BJ (cell line): Measurements from ENCODE around the gene RB1. TPM values are rescaled to one million over a fixed set of nuclear protein-coding genes. Genes with fewer than 3 reads are reported as not detected.

ENCODE experiments used
- CTCF ChIA-PET: fragments of 350-600 bp; formaldehyde crosslinking; extraction: SDS; loops from one replicate; lab custom pipeline; 2021; ENCODE audit warnings: antibody characterized with exemption, inconsistent platforms; lab: Yijun Ruan, JAX
- POLR2A ChIA-PET: fragments of 300-600 bp; sonication (Branson Sonifier 250); formaldehyde crosslinking; extraction: SDS; loops from one replicate; lab custom pipeline; 2021; ENCODE audit warnings: antibody characterized with exemption; lab: Charles Lee
- DNase-seq: peaks from one replicate; pipeline ENCODE4 v3.0.0-alpha.2; 2011; ENCODE audit warnings: low read depth
- H3K27me3 ChIP-seq: 2 replicates; pipeline ENCODE4 v1.6.0; 2011; ENCODE audit warnings: low read length; ENCODE audit not compliant: control insufficient read depth, insufficient read depth
- H3K36me3 ChIP-seq: 2 replicates; pipeline ENCODE4 v1.5.1; 2011; ENCODE audit warnings: low read length; ENCODE audit not compliant: control insufficient read depth, insufficient read depth
- H3K4me3 ChIP-seq: 2 replicates; pipeline ENCODE4 v1.5.1; 2011; ENCODE audit warnings: low read depth, mild to moderate bottlenecking, control low read depth, low read length
- CTCF ChIP-seq: IDR thresholded peaks from 2 replicates; pipeline ENCODE4 v1.5.1; 2011; ENCODE audit warnings: low read depth, mild to moderate bottlenecking, control low read depth, inconsistent platforms, low read length, moderate library complexity; ENCODE audit not compliant: insufficient read depth
- polyA plus RNA-seq: library from polyadenylated mRNA; depleted of rRNA; stranded (reverse); fragments of >200 nt; gene quantifications from 2 replicates; pipeline ENCODE4 v1.2.3, GENCODE V29; 2011

The RB1 gene
- polyA plus RNA-seq, 1 experiment, result 11.2 TPM

GRCh38 chr13:48266150-48266549, 37.4 kb upstream of the RB1 start:
- no peak overlapping the region for H3K4me3 ChIP-seq
- ChIA-PET CTCF (no interaction called here), POLR2A (no interaction called here)
- no peak for DNase-seq
- H3K36me3 ChIP-seq, result peaks cover 5% of the 10 kb centered on the region
- no peaks in the 10 kb centered on the region for H3K27me3 ChIP-seq
- no peak for TF ChIP-seq CTCF

- H3K4me3 ChIP-seq, result no peak overlapping the region
- no peaks in the 10 kb centered on the region for H3K27me3 ChIP-seq
- ChIA-PET CTCF (interaction anchor here (0.6 kb wide), 1 partner anchor 796 kb away, joined by 3 read pairs; no protein-coding TSS in a partner anchor), POLR2A (no interaction called here)
- peaks cover 5% of the 10 kb centered on the region for H3K36me3 ChIP-seq
- TF ChIP-seq CTCF, result no peak
- DNase-seq, result no peak
Measured at GRCh38 chr13:48266701-48267639, 36.6 kb upstream of the RB1 start.

- ChIA-PET POLR2A (no interaction called here), CTCF (interaction anchor here (0.6 kb wide), 1 partner anchor 1538 kb away, joined by 3 read pairs; no protein-coding TSS in a partner anchor)
- Histone ChIP-seq H3K27me3 (no peaks in the 10 kb centered on the region), H3K36me3 (peaks cover 5% of the 10 kb centered on the region), H3K4me3 (no peak overlapping the region)
- no peak for DNase-seq
- TF ChIP-seq CTCF, result no peak
Measured at GRCh38 chr13:48268019-48268418, 35.5 kb upstream of the RB1 start.

GRCh38 chr13:48273346-48273745, 30.2 kb upstream of the RB1 start:
- H3K27me3 ChIP-seq, result no peaks in the 10 kb centered on the region
- no peak overlapping the region for H3K4me3 ChIP-seq
- peaks cover 4% of the 10 kb centered on the region for H3K36me3 ChIP-seq
- no peak for DNase-seq
- ChIA-PET CTCF (no interaction called here), POLR2A (no interaction called here)
- no peak for TF ChIP-seq CTCF

GRCh38 chr13:48275507-48275906, 28.0 kb upstream of the RB1 start:
- Histone ChIP-seq H3K27me3 (no peaks in the 10 kb centered on the region), H3K36me3 (no peaks in the 10 kb centered on the region), H3K4me3 (no peak overlapping the region)
- ChIA-PET POLR2A (no interaction called here), CTCF (no interaction called here)
- TF ChIP-seq CTCF, result no peak
- no peak for DNase-seq
